Thymus (tissue), 11 donors: ENCODE data around the gene PRKN. TPM values are rescaled to one million over a fixed set of nuclear protein-coding genes. Genes with fewer than 3 reads are reported as not detected.

Experiments used
- DNase-seq, 9 donors: peaks; one replicate each; pipeline ENCODE4 v3.0.0-alpha.2; 2013; ENCODE audit warnings: low spot score in 9 of 9, low read depth in 6 of 9, missing footprints in 1 of 9
- H3K27ac ChIP-seq, 2 donors: one replicate each; pipeline ENCODE4 v1.5.1; 2013; ENCODE audit warnings: control low read depth in 1 of 2, low read depth in 1 of 2, low read length in 1 of 2, mild to moderate bottlenecking in 1 of 2, moderate library complexity in 1 of 2
- H3K27me3 ChIP-seq, 2 donors: one replicate each; pipeline ENCODE4 v1.5.1; 2013; ENCODE audit warnings: low read length in 1 of 2; ENCODE audit not compliant: control insufficient read depth in 2 of 2, insufficient read depth in 1 of 2
- H3K36me3 ChIP-seq, 2 donors: one replicate each; pipeline ENCODE4 v1.5.1; 2013; ENCODE audit warnings: low read length in 1 of 2, mild to moderate bottlenecking in 1 of 2, moderate library complexity in 1 of 2; ENCODE audit not compliant: control insufficient read depth in 2 of 2, insufficient read depth in 2 of 2
- H3K4me1 ChIP-seq, 2 donors: one replicate each; pipeline ENCODE4 v1.5.1; 2013; ENCODE audit warnings: low read length in 2 of 2; ENCODE audit not compliant: control insufficient read depth in 2 of 2, insufficient read depth in 2 of 2
- H3K4me3 ChIP-seq, 2 donors: one replicate each; pipeline ENCODE4 v1.5.1; 2013; ENCODE audit warnings: low read length in 2 of 2, control low read depth in 1 of 2, mild to moderate bottlenecking in 1 of 2
- H3K9me3 ChIP-seq, 2 donors: one replicate each; pipeline ENCODE4 v1.5.1; 2013; ENCODE audit warnings: low read length in 1 of 2, mild to moderate bottlenecking in 1 of 2; ENCODE audit not compliant: control insufficient read depth in 2 of 2, insufficient read depth in 1 of 2
- WGBS: extraction: QIAGEN DNeasy Blood & Tissue Kit; methylation state at CpG from one replicate; pipeline ENCODE4 v1.1.7; 2013; 5-methylcytosine and 5-hydroxymethylcytosine counted together
- polyA plus RNA-seq: library from polyadenylated mRNA; stranded (reverse); fragments of 200-250 nt; gene quantifications from one replicate; pipeline ENCODE4 v1.2.3, GENCODE V29; 2013
- total RNA-seq: library from RNA; stranded (reverse); fragments of 120-200 nt; gene quantifications from one replicate; pipeline ENCODE4 v1.2.4, GENCODE V29; 2013
- donor health status: healthy.

Gene PRKN
- total and polyA plus RNA-seq, 2 donors = 0.48 to 0.71 TPM

- no peaks in the 10 kb centered on the region for H3K4me1 ChIP-seq
- WGBS = 91% methylated on average over 4 of the region's 4 CpGs
- H3K36me3 ChIP-seq = no peaks in the 10 kb centered on the region
- DNase-seq = no peak
- no peak overlapping the region for H3K4me3 ChIP-seq
- H3K27ac ChIP-seq = no peak overlapping the region
- H3K9me3 ChIP-seq = no peaks in the 10 kb centered on the region
- H3K27me3 ChIP-seq = no peaks in the 10 kb centered on the region
These were observed 1421.7 kb downstream of the PRKN start for GRCh38 chr6:161305860-161306259.

GRCh38 chr6:161303628-161304340, 1423.8 kb downstream of the PRKN start:
- no peaks in the 10 kb centered on the region for H3K4me1 ChIP-seq
- H3K36me3 ChIP-seq = no peaks in the 10 kb centered on the region
- no peaks in the 10 kb centered on the region for H3K9me3 ChIP-seq
- no peaks in the 10 kb centered on the region for H3K27me3 ChIP-seq
- DNase-seq = no peak
- no peak overlapping the region for H3K27ac ChIP-seq
- H3K4me3 ChIP-seq = no peak overlapping the region
- 96% methylated on average over 16 of the region's 16 CpGs for WGBS

GRCh38 chr6:161302949-161303348, 1424.6 kb downstream of the PRKN start:
- Histone ChIP-seq H3K27ac (no peak overlapping the region), H3K9me3 (no peaks in the 10 kb centered on the region), H3K4me3 (no peak overlapping the region), H3K27me3 (no peaks in the 10 kb centered on the region), H3K4me1 (no peaks in the 10 kb centered on the region), H3K36me3 (no peaks in the 10 kb centered on the region)
- DNase-seq = no peak
- WGBS = 97% methylated on average over 6 of the region's 6 CpGs

- H3K4me3 ChIP-seq = no peak overlapping the region
- no peaks in the 10 kb centered on the region for H3K9me3 ChIP-seq
- no peak for DNase-seq
- H3K36me3 ChIP-seq = no peaks in the 10 kb centered on the region
- H3K27ac ChIP-seq = no peak overlapping the region
- no peaks in the 10 kb centered on the region for H3K27me3 ChIP-seq
- 89% methylated on average over 2 of the region's 2 CpGs for whole genome bisulfite sequencing
- H3K4me1 ChIP-seq = no peaks in the 10 kb centered on the region
These were observed 1426.2 kb downstream of the PRKN start for GRCh38 chr6:161301338-161301737.

- no peaks in the 10 kb centered on the region for H3K27me3 ChIP-seq
These were observed 1426.7 kb downstream of the PRKN start for GRCh38 chr6:161300823-161301222.

GRCh38 chr6:161299726-161300125, 1427.8 kb downstream of the PRKN start:
- Histone ChIP-seq H3K4me1 (no peaks in the 10 kb centered on the region), H3K27ac (no peak overlapping the region)
- 95% methylated on average over 4 of the region's 4 CpGs for WGBS

More at GRCh38 chr6:161300823-161301222, 1426.7 kb downstream of the PRKN start:
- no peak overlapping the region for H3K4me3 ChIP-seq
- H3K9me3 ChIP-seq = no peaks in the 10 kb centered on the region
- no peak for DNase-seq
- H3K27ac ChIP-seq = no peak overlapping the region
- H3K4me1 ChIP-seq = no peaks in the 10 kb centered on the region
- no peaks in the 10 kb centered on the region for H3K36me3 ChIP-seq

More at GRCh38 chr6:161299726-161300125, 1427.8 kb downstream of the PRKN start:
- no peaks in the 10 kb centered on the region for H3K9me3 ChIP-seq
- no peak for DNase-seq
- H3K4me3 ChIP-seq = no peak overlapping the region
- no peaks in the 10 kb centered on the region for H3K36me3 ChIP-seq
- H3K27me3 ChIP-seq = no peaks in the 10 kb centered on the region

Other genes starting within 250 kb of the PRKN start
- 0.42 TPM for gene PACRG, start 208 bp upstream of the PRKN start, total RNA-seq
- gene PACRG, start 208 bp upstream of the PRKN start, polyA plus RNA-seq = 0.62 TPM